ENCODE results near the gene RASA3. TPM values are rescaled to one million over a fixed set of nuclear protein-coding genes. Genes with fewer than 3 reads are reported as not detected.
"Not testable (repeated sequence)": the region's sequence is repeated elsewhere in the genome, so short reads cannot be mapped to it uniquely, and the experiment has no call there.

The RASA3 gene
- polyA plus RNA-seq, 1 donor from 2014 or later, result 8.5 TPM

DNA sequence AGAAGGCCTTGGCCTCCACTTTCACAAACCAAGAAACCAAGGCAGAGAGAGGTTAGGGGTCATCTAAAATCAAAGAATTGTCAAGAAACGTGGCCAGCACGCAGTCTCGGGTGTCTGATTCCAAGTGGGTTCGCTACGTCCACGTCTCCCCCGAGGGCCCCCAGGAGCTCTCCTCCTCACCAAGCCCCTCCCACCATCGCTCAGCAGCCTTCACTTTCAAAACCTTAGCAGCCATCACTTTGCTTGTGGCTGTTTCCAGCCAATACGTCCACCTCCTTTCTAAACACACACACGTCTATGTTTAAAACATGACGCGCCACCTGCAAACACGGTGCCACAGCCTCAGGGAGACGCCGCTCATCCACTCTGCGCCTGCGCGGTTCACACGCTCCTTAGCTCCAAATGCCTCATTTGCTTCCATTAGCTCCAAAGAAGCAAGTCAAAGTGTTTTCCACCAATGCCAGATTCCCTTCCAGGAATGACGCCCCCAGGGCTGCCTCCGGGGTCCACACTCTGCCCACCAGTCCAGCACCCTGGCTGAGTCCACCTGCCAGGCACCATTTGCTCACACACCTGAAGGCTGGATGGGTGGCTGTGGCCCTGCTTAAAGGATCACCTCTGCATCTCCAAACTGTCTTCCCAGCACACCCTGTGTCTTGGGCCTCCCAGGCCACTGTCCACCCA is 5.5 kb downstream of the RASA3 start:
- H3K79me2 ChIP-seq (replicated peaks; ENCODE audit: insufficient read depth, low read length), result peaks cover 34% of the 10 kb centered on the region
- no peaks in the 10 kb centered on the region for H3K9me2 ChIP-seq (ENCODE audit: insufficient read depth, low read length)
- H2AFZ ChIP-seq (ENCODE audit: low read depth, low read length), result no peak overlapping the region
- no peaks in the 10 kb centered on the region for H3K27me3 ChIP-seq (ENCODE audit: insufficient read depth, low read depth, low read length)
- no peaks in the 10 kb centered on the region for H3F3A ChIP-seq (ENCODE audit: insufficient read depth, low read length, poor library complexity, severe bottlenecking)
- H4K20me1 ChIP-seq (ENCODE audit: insufficient read depth), result no peaks in the 10 kb centered on the region
- TF ChIP-seq RAD21 (conservative IDR thresholded peaks at IDR 0.05) (no peak), POLR2AphosphoS5 (IDR thresholded peaks at IDR 0.05) (no peak), EP300 (conservative IDR thresholded peaks at IDR 0.05; ENCODE audit: poor library complexity, severe bottlenecking) (no peak), EZH2 (IDR thresholded peaks at IDR 0.05; ENCODE audit: borderline replicate concordance, insufficient read depth, low read length, poor library complexity, severe bottlenecking) (no peak), MXI1 (conservative IDR thresholded peaks at IDR 0.05; ENCODE audit: poor library complexity, severe bottlenecking) (no peak), SMC3 (conservative IDR thresholded peaks at IDR 0.05; ENCODE audit: poor library complexity) (no peak), TAF1 (IDR thresholded peaks at IDR 0.05; ENCODE audit: low read depth) (no peak)
- TF ChIP-seq, protein P1, sequence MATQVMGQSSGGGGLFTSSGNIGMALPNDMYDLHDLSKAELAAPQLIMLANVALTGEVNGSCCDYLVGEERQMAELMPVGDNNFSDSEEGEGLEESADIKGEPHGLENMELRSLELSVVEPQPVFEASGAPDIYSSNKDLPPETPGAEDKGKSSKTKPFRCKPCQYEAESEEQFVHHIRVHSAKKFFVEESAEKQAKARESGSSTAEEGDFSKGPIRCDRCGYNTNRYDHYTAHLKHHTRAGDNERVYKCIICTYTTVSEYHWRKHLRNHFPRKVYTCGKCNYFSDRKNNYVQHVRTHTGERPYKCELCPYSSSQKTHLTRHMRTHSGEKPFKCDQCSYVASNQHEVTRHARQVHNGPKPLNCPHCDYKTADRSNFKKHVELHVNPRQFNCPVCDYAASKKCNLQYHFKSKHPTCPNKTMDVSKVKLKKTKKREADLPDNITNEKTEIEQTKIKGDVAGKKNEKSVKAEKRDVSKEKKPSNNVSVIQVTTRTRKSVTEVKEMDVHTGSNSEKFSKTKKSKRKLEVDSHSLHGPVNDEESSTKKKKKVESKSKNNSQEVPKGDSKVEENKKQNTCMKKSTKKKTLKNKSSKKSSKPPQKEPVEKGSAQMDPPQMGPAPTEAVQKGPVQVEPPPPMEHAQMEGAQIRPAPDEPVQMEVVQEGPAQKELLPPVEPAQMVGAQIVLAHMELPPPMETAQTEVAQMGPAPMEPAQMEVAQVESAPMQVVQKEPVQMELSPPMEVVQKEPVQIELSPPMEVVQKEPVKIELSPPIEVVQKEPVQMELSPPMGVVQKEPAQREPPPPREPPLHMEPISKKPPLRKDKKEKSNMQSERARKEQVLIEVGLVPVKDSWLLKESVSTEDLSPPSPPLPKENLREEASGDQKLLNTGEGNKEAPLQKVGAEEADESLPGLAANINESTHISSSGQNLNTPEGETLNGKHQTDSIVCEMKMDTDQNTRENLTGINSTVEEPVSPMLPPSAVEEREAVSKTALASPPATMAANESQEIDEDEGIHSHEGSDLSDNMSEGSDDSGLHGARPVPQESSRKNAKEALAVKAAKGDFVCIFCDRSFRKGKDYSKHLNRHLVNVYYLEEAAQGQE (IDR thresholded peaks at IDR 0.05; ENCODE audit: borderline replicate concordance), result no peak
- TF ChIP-seq, protein P2, sequence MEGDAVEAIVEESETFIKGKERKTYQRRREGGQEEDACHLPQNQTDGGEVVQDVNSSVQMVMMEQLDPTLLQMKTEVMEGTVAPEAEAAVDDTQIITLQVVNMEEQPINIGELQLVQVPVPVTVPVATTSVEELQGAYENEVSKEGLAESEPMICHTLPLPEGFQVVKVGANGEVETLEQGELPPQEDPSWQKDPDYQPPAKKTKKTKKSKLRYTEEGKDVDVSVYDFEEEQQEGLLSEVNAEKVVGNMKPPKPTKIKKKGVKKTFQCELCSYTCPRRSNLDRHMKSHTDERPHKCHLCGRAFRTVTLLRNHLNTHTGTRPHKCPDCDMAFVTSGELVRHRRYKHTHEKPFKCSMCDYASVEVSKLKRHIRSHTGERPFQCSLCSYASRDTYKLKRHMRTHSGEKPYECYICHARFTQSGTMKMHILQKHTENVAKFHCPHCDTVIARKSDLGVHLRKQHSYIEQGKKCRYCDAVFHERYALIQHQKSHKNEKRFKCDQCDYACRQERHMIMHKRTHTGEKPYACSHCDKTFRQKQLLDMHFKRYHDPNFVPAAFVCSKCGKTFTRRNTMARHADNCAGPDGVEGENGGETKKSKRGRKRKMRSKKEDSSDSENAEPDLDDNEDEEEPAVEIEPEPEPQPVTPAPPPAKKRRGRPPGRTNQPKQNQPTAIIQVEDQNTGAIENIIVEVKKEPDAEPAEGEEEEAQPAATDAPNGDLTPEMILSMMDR (IDR thresholded peaks at IDR 0.05; ENCODE audit: poor library complexity, severe bottlenecking), result no peak
- no peaks in the 10 kb centered on the region for H3K36me3 ChIP-seq (ENCODE audit: insufficient read depth, low read length)
- H3K4me3 ChIP-seq (ENCODE audit: low read length), result no peak overlapping the region
- H3K4me2 ChIP-seq (ENCODE audit: low read length), result no peak overlapping the region
- no peak overlapping the region for H3K27ac ChIP-seq (ENCODE audit: low read length)
- no peak overlapping the region for H3K9ac ChIP-seq (ENCODE audit: low read length)
- no peaks in the 10 kb centered on the region for H3K9me3 ChIP-seq (ENCODE audit: low read length)

DNA sequence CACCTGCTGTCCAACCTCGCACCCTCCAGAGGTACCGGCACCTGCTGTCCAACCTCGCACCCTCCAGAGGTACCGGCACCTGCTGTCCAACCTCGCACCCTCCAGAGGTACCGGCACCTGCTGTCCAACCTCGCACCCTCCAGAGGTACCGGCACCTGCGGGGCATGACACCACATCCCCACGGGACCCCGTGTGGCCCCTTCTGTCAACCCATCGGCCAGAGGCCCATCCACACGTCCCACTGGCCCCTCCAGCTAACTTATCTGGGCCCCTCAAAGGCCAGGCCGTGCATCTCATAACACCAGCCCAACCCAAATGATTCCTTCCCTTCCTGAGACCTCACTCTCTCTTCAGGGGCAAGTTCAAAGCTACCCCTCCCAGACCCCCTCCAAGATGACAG is 6.3 kb downstream of the RASA3 start:
- peaks cover 34% of the 10 kb centered on the region for H3K79me2 ChIP-seq (replicated peaks; ENCODE audit: insufficient read depth, low read length)
- H3K4me2 ChIP-seq (ENCODE audit: low read length); H4K20me1 ChIP-seq (ENCODE audit: insufficient read depth); H3K27me3 ChIP-seq (ENCODE audit: insufficient read depth, low read depth, low read length); H3K4me3 ChIP-seq (ENCODE audit: low read length); H3K27ac ChIP-seq (ENCODE audit: low read length); H2AFZ ChIP-seq (ENCODE audit: low read depth, low read length); H3K9me3 ChIP-seq (ENCODE audit: low read length); H3K36me3 ChIP-seq (ENCODE audit: insufficient read depth, low read length); H3K9me2 ChIP-seq (ENCODE audit: insufficient read depth, low read length); H3F3A ChIP-seq (ENCODE audit: insufficient read depth, low read length, poor library complexity, severe bottlenecking); H3K9ac ChIP-seq (ENCODE audit: low read length): not testable (repeated sequence)
